H54 (cell line): Measurements from ENCODE around the gene HACD1.

ENCODE experiments used
- DNase-seq: peaks from one replicate; pipeline ENCODE4 v3.0.0; 2011; ENCODE audit warnings: low spot score, mixed read lengths; ENCODE audit not compliant: insufficient read length
- FAIRE-seq: peaks from 3 replicates; lab custom pipeline; 2011; peaks lifted over from hg19 to GRCh38; lab: Jason Lieb, UNC
- POLR2A ChIP-seq: IDR thresholded peaks from 2 replicates; pipeline ENCODE4 v1.6.1; 2011; ENCODE audit warnings: low read depth, mild to moderate bottlenecking, low read length

Gene HACD1

GRCh38 chr10:17617031-17617911 is at the start of gene HACD1:
Gene HACD1 (minus strand): TSS chr10:17617374. CDS start chr10:17617339, 35 bp downstream.
- peak; percentile 74 for FAIRE-seq
- peak; percentile 83 for TF ChIP-seq POLR2A
- DNase-seq: peak; percentile 88

- DNase-seq: no peak
- FAIRE-seq: peak; percentile 96
- TF ChIP-seq POLR2A: no peak
Observed at GRCh38 chr10:17665747-17666146, 48.6 kb upstream of the HACD1 start.

- no peak for DNase-seq
- TF ChIP-seq POLR2A: no peak
- no peak for FAIRE-seq
Observed at GRCh38 chr10:17663450-17663849, 46.3 kb upstream of the HACD1 start.

GRCh38 chr10:17662193-17663138 is 45.3 kb upstream of the HACD1 start:
- TF ChIP-seq POLR2A: no peak
- no peak for DNase-seq
- FAIRE-seq: peak; percentile 71

GRCh38 chr10:17661510-17661909 is 44.3 kb upstream of the HACD1 start:
- TF ChIP-seq POLR2A: no peak
- DNase-seq: no peak
- FAIRE-seq: no peak

- DNase-seq (no peak), FAIRE-seq (peak; percentile 93)
- no peak for TF ChIP-seq POLR2A
Observed at GRCh38 chr10:17660921-17661320, 43.7 kb upstream of the HACD1 start.

GRCh38 chr10:17659365-17659764 is 42.2 kb upstream of the HACD1 start:
- TF ChIP-seq POLR2A: no peak
- FAIRE-seq (no peak), DNase-seq (no peak)

- DNase-seq (no peak), FAIRE-seq (peak; percentile 41)
- no peak for TF ChIP-seq POLR2A
Observed at GRCh38 chr10:17657103-17657500, 39.9 kb upstream of the HACD1 start.

- FAIRE-seq (no peak), DNase-seq (no peak)
- TF ChIP-seq POLR2A: no peak
Observed at GRCh38 chr10:17655567-17656146, 38.5 kb upstream of the HACD1 start.

- no peak for TF ChIP-seq POLR2A
- FAIRE-seq (peak; percentile 67), DNase-seq (no peak)
Observed at GRCh38 chr10:17655009-17655408, 37.8 kb upstream of the HACD1 start.

- TF ChIP-seq POLR2A: no peak
- DNase-seq (no peak), FAIRE-seq (no peak)
Observed at GRCh38 chr10:17652585-17652984, 35.4 kb upstream of the HACD1 start.

GRCh38 chr10:17651896-17652295 is 34.7 kb upstream of the HACD1 start:
- DNase-seq (no peak), FAIRE-seq (no peak)

GRCh38 chr10:17650416-17650815 is 33.2 kb upstream of the HACD1 start:
- no peak for DNase-seq
- no peak for TF ChIP-seq POLR2A
- FAIRE-seq: no peak

More at GRCh38 chr10:17651896-17652295, 34.7 kb upstream of the HACD1 start:
- TF ChIP-seq POLR2A: no peak
